HG02981 (cell line): ENCODE data around the gene RAB8A.
A peak's percentile ranks its signal among the peaks of the same experiment; 100 is the strongest.

Experiments
- ATAC-seq: cut with Tn5 transposase; IDR thresholded peaks from one replicate; pipeline ENCODE4 v1.9.1; 2021; ENCODE audit warnings: mild to moderate bottlenecking, moderate library complexity; ENCODE audit not compliant: unreplicated experiment

Gene RAB8A

DNA sequence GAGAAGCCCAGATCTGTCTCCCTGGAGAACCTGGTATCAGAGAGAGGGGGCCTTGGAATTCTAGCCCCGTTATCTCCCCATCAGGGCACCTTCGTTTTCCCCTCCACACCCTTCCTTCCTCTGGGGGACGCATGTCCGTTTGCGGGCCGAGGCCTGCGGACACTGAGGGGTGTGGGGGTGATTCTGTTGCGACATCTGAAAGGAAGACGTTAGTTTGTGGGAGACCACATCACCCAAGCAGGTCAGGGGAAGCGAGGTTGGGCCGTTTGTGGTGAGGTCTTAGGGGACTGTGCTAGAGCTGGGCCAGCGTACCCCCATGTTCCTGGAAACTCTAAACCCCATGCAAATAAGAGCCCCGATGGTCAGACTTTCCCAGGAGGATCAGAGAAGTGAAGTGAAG is 28.1 kb downstream of the RAB8A start:
- no peak for ATAC-seq

DNA sequence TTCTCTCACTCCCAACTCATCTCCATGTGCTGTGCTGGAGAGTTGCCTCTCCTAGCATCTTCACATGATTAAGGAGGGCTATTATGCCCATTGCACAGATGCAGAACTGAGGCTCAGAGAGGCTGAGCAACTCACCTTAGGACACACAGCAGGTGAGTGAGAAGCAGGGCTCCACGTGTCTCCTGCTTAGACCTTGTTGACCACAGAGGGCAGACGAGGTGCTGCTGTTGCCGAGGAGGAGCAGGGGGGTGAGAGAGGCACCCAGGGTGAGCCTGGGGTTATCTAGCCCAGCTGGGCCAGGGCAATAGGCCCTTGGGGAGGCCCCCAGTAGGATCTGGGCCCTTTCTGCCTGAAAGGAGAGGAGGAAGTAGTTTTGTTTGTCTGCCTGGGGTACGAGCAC is 29.4 kb downstream of the RAB8A start:
- ATAC-seq = peak; percentile 44

DNA sequence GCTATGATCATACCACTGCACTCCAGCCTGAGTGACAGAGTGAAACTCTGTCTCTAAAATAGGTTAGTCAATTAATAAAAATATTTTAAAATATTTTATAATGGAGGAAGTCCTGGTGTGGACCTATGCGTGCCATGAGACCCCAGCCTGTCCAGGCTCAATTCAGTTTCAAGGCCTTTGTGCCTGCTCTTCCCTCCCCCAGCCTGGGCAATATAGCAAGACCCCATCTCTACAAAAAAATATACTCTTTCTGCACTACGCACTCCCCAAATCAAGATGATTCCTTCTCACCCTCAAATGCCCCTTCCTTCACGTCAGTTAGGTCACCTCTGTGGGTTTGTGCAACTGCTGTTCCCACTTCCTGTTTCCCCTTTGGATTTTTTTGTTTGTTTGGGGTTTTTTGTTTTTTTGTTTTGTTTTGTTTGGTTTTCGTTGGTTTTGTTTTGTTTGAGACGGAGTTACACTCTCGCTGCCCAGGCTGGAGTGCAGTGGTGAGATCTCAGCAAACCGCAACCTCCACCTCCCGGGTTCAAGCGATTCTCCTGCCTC is 30.4 kb downstream of the RAB8A start:
- ATAC-seq = no peak

DNA sequence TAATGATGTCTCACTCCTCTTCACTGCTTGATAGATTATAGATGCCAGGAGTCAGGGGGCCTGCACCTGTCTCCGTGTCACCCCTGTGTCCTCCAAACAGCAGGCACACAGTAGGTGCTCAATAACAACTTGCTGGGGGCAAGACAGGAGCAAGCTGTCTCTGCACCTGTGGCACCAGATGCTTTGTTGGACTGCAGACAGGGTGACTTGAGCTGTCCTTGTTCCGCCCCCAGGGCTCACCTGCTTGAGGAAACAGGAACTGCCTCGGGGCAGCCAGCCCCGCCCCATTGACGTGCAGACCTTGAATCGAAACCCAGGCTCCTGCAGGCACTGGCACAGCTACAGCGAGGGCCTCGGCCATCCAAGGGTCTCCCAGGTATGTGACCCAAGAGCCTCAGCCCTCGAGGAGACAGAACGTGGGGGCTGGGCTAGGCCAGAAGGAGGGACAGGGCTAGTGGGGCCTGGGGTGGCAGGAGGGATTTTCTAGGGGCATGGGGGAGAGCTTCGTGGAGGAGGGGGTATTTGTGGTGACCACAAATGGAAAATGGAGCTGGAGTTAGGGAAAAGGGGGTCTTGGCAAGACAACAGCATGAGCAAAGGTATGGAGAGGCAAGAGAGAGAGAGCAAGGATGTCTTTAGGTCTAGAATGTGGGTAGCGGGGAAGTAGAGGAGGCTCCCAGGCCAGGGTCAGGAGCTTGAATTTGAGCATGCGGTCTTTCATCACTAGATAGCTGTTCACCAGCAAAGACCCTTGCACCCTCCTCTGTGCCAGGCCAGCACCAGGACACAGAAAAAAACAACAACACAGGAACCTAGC is 31.9 kb downstream of the RAB8A start, which contains the start of gene HSH2D:
TSS of gene HSH2D (plus strand) at position 287 of the 817 bp plus-strand sequence. CDS start 5,066 bp downstream, outside the sequence.
- ATAC-seq = peak; percentile 52

DNA sequence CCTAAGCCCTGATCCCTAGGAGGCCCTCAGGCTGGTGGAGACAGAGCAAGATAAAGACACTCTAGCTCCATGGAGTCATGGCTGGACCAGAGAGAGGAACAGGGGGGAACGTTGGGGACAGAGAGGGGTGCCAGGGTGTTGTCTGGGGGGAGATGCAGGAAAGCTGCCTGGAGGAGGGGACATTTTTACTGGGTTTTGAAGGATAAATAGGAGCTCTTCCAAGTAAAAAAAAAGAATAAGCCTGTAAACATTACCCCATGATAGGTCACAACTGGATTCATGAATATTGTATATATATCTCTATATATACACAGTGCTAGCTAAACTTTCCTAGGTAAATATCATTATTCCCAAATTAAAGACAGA is 32.5 kb downstream of the RAB8A start:
- no peak for ATAC-seq

DNA sequence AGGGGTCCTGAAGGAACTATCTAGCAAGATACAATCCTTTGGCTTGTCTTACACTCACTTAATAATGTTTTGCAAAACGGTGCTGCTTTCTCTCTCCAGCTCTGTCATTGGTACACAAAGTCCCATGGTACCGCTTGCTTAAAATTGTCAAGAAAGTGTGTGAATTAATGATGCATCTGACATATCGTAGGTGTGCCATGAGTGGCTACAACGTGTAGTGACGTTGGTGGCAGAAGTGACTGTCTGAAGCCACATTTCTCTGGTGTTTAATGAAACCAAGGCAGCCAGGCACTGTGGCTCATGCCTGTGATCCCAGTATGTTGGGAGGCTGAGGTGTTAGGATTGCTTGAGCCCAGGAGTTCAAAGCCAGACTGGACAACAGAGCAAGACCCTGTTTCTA is 34.4 kb downstream of the RAB8A start:
- no peak for ATAC-seq

DNA sequence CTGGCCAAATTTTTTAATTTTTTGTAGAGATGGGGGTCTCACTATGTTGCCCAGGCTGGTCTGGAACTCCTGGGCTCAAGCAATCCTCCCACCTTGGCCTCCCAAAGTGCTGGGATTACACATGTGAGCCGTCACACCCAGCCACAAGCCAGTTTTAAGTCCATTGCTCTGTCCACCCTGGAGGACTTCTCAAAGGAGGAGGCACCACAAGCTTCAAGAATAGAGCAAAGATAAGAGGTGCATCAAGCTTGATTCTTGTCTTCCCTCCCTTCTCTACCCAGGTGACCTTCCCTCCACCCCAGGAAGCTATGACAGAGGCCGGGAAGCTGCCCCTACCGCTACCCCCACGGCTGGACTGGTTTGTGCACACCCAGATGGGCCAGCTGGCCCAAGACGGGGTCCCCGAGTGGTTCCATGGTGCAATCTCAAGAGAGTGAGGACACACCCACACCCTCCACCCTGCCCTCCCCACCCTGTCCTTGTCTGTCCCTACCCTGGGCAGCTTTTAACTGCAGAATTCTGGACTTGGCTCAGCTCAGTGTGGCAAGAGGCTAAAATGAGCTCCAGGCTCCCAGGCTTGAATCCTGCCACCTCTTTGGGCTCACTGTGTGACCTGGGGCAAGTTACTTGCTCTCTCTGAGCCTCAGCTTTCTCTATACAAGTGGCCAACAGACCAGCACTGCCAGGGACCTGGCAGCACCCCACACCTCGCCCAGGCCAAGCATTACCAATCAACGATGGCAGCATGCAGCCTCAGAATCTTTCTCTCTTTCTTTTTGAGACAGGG is 36.9 kb downstream of the RAB8A start:
- ATAC-seq = no peak

DNA sequence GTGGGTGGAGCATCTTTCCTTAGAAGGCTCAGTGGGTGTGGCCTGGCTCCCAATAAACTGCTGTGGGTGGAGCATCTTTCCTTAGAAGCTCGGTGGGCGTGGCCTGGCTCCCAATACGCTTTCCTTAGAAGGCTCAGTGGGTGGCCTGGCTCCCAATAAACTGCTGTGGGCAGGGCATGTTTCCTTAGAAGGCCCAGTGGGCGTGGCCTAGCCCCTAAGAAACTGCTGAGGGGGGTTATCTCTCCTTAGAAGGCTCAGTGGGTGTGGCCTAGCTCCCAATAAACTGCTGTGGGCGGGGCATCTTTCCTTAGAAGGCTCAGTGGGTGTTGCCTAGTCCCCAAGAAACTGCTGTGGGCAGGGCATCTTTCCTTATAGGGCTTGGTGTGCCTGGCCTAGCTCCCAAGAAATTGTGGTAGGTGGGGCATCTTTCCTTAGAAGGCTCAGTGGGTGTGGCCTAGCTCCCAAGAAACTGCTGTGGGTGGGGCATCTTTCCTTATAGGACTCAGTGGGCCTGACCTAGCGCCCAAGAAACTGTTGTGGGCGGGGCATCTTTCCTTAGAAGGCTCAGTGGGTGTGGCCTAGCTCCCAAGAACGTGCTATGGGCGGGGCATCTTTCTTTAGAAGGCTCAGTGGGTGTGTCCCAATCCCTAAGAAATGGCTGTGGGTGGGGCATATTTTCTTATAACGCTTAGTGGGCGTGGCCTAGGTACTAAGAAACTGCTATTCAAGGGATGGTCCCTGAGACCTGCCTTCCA is 42.1 kb downstream of the RAB8A start:
- no peak for ATAC-seq

DNA sequence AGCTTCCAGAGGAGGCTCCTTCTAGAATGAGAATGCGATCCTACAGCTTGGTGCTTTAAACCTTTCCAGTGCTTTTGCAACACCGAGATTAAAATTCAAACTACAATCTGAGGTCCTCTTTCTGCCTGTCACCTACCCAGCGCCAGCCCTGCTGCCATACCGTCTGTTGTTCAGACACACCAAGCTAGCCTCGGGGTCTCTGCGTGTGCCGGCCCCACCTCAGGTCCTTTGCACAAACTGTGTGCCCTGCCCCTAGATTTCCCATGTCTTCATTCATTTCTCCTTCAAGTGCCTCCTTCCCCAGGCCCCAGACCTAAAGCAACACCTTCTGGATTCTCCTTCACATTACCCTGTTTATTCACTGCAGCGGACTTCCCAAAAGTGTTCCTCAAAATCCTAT is 42.9 kb downstream of the RAB8A start:
- ATAC-seq = no peak

DNA sequence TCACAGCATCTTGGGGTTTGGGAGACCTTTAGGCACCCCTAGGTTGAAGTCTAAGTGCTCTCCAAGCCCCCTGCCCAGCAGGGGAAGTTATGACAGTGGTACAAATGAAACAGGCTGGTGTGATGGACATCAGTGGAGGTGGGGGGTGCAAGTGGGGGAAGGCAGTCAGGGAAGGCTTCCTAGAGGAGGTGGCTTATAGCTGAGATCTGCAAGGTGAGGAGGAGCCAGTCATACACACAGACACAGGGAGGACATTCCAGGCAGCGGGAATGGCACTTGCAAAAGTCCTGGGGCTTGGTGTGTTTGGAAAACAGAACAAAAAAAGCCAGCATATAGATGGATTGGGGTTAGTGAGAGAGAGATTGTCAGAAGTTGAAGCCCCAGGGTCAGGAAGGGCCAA is 43.4 kb downstream of the RAB8A start:
- no peak for ATAC-seq

DNA sequence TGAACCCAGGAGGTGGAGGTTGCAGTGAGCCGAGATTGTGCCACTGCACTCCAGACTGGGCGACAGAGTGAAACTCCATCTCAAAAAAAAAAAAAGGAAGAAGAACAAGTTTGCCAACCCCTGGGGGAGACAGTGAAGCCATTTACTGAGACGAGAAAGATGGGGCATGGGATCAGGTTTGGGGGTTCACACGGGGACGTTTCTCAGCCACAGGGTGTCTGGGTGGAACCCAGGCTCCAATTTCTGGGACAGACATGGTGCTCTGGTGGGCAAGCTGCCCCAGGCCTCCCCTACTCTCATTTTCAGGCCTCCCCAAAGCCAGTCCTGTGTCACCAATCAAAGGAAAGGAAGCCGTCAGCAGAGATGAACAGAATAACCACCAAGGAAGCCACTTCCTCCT is 45.2 kb downstream of the RAB8A start:
- ATAC-seq = no peak

DNA sequence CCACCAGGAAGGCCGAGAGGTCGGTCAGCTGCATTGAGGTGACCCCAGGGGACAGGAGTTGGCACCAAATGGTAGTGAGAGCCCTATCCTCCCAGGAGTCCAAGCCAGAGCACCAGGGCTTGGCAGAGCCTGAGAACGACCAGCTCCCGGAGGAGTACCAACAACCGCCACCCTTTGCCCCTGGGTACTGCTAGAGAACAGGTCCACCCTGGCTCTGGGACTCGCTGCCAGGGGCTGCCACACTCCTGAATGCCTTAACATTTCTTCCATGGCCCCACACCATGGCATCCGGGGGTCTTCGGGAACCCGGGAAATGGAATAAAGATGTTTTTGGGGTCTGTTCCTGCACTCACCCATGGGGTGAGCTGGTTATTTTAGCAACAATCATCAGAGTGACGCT is 45.9 kb downstream of the RAB8A start:
- no peak for ATAC-seq

DNA sequence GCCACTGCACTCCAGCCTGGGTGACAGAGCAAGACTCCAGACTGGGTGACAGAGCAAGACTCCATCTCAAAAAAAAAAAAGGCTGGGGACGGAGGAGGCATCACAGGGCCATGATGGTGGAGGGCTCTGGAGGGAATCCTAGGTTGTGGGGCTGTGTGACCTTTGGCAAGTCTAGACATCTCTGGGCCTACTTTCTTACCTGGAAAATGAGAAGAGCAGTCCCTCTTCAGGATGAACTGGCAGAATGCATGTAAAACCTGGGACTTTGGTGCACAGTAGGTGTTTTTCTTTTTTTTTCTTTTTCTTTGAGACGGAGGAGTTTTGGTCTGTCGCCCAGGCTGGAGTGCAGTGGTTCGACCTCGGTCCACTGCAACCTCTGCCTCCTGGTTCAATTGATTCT is 48.0 kb downstream of the RAB8A start:
- ATAC-seq = no peak

DNA sequence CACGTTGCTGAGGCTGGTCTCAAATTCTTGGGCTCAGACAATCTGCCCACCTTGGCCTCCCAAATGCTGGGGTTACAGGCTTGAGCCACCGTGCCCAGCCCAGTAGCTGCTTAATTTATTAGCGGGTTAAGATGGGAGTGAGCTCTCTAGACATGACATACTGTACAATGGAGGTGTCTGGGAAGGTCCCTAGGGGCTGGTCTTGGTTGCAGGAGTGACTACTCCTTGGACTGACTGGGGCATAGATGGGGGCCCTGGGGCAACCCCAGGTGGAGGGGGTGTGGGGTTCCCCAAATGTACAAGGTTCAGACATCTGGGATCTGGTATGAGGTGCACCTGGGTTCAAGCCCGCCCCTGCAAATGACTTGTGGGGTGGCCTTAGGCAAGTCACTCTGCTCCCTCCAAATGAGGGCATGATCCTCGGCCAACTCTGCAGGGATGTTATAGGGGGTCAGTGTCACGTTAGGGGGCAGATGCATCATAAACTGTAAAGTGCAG is 48.8 kb downstream of the RAB8A start:
- no peak for ATAC-seq

DNA sequence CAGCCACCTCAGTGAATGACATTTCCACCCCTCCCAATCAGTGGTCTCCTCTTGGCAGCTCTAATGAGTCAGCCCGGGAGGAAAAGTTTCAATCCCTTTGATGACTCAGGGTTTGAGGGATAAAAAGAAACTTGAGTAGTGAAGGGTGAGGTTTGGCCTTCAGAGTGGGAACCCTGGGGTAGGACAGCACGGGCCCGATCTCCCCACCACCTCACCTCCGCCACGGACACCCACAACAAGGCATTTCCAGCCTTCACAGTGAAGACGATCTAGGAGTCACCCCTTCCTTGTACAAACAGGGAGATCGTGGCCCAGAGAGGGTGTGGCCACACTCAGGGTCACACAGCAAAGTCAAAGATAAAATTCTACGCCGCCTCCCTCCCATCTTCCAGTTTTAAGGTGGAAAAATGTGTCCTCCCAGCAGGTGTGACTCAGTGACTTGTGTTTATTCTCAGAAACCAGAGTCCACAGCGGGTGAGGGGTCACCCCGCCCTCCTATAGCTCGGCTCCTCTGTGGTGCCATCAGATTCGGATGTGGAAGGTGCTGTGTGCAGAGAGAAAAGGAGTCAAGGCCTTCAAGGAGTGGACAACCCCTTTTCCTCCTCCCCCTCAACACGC is 49.4 kb downstream of the RAB8A start:
- no peak for ATAC-seq

DNA sequence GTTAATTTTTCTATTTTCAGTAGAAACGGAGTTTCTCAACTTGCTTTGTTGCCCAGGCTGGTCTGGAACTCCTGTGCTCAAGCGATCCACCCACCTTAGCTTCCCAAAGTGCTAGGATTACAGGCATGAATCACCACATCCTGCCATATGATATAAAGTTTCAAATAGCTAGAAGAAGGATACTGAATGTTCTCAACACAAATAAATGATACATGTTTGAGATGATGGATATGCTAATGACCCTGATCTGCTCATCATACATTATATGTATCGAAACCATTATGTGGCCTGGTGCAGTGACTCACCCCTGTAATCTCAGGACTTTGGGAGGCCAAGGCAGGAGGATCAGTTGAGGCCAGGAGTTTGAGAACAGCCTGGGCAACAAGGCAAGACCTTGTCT is 50.2 kb downstream of the RAB8A start:
- no peak for ATAC-seq

DNA sequence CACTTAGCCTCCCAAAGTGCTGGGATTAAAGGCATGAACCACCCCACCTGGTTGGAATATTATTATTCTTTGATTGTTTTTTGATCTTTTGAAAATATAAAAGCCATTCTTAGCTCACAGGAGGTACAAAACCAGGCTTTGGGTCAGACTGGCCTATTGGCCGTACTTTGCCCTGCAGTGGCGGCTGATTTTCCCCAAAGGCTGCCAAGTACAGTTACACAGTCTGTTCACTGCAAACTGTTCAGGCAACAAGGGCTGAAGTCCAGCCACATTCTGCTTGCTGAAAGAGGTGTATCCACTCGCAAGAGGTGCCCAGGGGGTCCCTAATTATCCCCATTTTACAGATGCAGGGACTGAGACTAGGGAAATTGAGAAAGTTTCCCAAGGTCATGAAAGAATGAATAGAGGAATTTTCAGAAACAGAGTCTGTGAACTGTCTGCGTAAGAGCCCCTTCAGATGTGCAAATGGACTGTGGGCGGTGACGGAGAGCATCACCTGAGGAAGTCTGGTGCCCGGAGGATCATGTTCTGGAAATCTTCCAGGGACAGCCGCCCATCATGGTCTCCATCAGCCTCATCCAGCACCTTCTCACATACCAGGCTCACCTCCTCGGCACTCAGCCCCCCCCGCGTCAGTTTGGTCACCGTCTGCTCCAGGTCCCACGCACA is 52.7 kb downstream of the RAB8A start:
- no peak for ATAC-seq

DNA sequence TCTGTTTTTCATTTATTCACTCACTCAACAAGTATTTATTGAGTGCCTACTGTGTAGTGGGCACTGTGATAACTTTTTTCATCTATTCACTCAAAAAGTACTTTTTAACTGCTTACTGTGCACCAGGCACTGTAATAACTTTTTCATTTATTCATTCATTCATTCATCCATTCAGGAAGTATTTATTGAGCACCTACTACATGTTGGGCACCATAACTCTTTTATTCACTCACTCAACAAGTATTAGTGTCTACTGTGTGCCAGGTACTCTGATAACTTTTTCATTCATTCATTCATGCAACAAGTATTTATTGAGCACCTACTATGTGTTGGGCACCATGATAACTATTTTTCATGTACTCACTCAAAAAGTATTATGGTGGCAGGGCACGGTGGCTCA is 54.7 kb downstream of the RAB8A start:
- ATAC-seq = no peak

DNA sequence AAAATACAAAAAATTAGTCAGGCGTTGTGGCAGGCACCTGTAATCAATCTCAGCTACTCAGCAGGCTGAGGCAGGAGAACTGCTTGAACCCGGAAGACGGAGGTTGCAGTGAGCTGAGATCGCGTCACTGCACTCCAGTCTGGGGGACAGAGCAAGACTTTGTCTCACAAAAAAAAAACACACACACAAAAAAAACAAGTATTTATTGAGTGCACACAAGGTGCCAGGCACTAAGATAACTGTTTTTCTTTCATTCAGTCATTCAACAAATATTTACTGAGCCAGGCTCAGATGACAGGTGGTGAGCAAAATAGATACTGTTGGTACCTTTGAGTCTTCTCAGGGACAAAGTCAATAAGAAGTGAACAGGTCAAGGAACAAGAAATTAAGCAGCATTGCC is 55.4 kb downstream of the RAB8A start:
- ATAC-seq = no peak

DNA sequence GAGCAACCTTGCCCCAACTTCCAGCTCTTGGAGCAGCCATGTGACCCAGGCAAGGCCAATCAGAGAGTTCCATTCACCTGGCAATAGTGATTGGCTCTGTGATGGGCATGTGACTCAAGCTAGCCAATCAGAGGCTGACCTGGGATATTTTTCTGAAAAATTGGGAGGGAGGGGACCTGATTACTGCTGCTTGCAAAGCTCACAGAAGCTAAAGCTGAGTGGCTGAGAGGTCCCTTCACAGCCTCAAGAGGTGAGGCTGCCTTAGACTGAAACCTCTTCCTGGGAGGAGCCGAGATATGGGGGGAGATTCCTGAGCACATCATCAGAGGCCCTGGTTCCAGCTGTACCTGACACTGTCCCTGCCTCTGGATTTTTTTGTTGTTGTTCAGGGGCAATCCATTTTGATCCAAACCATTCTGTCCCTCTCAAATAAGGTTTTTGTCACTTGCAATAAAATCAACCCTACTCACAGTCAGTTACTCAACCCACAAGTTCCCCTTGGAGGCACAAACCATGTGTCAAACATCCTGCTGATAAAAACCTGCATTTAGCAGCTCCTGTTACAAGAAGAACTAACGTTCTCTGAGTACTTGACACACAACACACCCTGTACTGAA is 56.9 kb downstream of the RAB8A start:
- no peak for ATAC-seq
